SK-N-SH (cell line): Measurements from ENCODE around the gene KMT2E. TPM values are rescaled to one million over a fixed set of nuclear protein-coding genes. Genes with fewer than 3 reads are reported as not detected.
A peak's percentile ranks its signal among the peaks of the same experiment; 100 is the strongest.

Experiments
- CTCF ChIA-PET: fragments of 300-600, 350-600 bp; formaldehyde crosslinking; extraction: SDS; loops from one replicate; lab custom pipeline; 2021; lab: Yijun Ruan, JAX
- POLR2A ChIA-PET: fragments of 350-600 bp; sonication (Branson Sonifier 250); formaldehyde crosslinking; extraction: SDS; loops from one replicate; lab custom pipeline; 2020; ENCODE audit warnings: antibody characterized with exemption, inconsistent platforms; lab: Yijun Ruan, JAX
- DNase-seq: peaks from one replicate; pipeline ENCODE4 v3.0.0; 2012
- H2AFZ ChIP-seq: fragments of 200-600 bp; sonication (generic); 2 replicates; pipeline ENCODE4 v1.8.1; 2016; ENCODE audit warnings: antibody characterized with exemption, mild to moderate bottlenecking, low read depth
- H3F3A ChIP-seq: fragments of 200-600 bp; sonication (generic); replicated peaks from 2 replicates; pipeline ENCODE3; 2016; ENCODE audit warnings: antibody characterized with exemption, mild to moderate bottlenecking; ENCODE audit not compliant: insufficient read depth
- H3K27ac ChIP-seq, 2 experiments: fragments of 200-500 bp in 1 of 2; fragments of 200-600 bp in 1 of 2; sonication (Bioruptor generic) in 1 of 2; sonication (generic), shearing (Covaris generic) in 1 of 2; 2 replicates each; pipeline versions ENCODE4 v1.5.1 to v1.6.1; 2014 to 2016; ENCODE audit warnings: low read depth in 2 of 2, inconsistent platforms in 1 of 2, low read length in 1 of 2, mild to moderate bottlenecking in 1 of 2, mixed read lengths in 1 of 2
- H3K27me3 ChIP-seq: fragments of 200-600 bp; sonication (generic), shearing (Covaris generic); 2 replicates; pipeline ENCODE4 v1.6.1; 2016; ENCODE audit warnings: mixed run types; ENCODE audit not compliant: insufficient read depth
- H3K36me3 ChIP-seq, 2 experiments: fragments of 200-500 bp in 1 of 2; fragments of 200-600 bp in 1 of 2; sonication (Bioruptor generic) in 1 of 2; sonication (generic) in 1 of 2; replicated peaks in 1 of 2; 2 replicates each; pipeline versions ENCODE3 to v1.5.1; 2014 to 2016; ENCODE audit warnings: low read length in 1 of 2, mild to moderate bottlenecking in 1 of 2; ENCODE audit not compliant: insufficient read depth in 2 of 2, control insufficient read depth in 1 of 2
- H3K4me1 ChIP-seq, 2 experiments: fragments of 200-500 bp in 1 of 2; fragments of 200-600 bp in 1 of 2; sonication (Bioruptor generic) in 1 of 2; sonication (generic), shearing (Covaris generic) in 1 of 2; 2 replicates each; pipeline versions ENCODE4 v1.5.1 to v1.6.1; 2014 to 2016; ENCODE audit warnings: low read depth in 1 of 2, low read length in 1 of 2, mixed run types in 1 of 2; ENCODE audit not compliant: insufficient read depth in 2 of 2, control insufficient read depth in 1 of 2
- H3K4me2 ChIP-seq: fragments of 200-600 bp; sonication (generic), shearing (Covaris generic); 2 replicates; pipeline ENCODE4 v1.6.1; 2017; ENCODE audit warnings: mixed run types
- H3K4me3 ChIP-seq, 2 experiments: fragments of 200-500 bp in 1 of 2; fragments of 200-600 bp in 1 of 2; sonication (Bioruptor generic) in 1 of 2; sonication (generic), shearing (Covaris generic) in 1 of 2; 2 replicates each; pipeline versions ENCODE4 v1.5.1 to v1.8.1; 2014 to 2016; ENCODE audit warnings: low read depth in 2 of 2, inconsistent platforms in 1 of 2, low read length in 1 of 2, mild to moderate bottlenecking in 1 of 2, mixed read lengths in 1 of 2, moderate library complexity in 1 of 2
- H3K79me2 ChIP-seq: fragments of 200-600 bp; sonication (generic); 2 replicates; pipeline ENCODE4 v1.8.1; 2017; ENCODE audit warnings: mild to moderate bottlenecking; ENCODE audit not compliant: insufficient read depth
- H3K9ac ChIP-seq: fragments of 200-600 bp; sonication (generic); 2 replicates; pipeline ENCODE4 v1.6.1; 2017; ENCODE audit warnings: mixed run types
- H3K9me2 ChIP-seq: fragments of 200-600 bp; sonication (generic); 2 replicates; pipeline ENCODE4 v1.6.1; 2017; ENCODE audit warnings: mixed run types
- H3K9me3 ChIP-seq: fragments of 200-600 bp; sonication (generic); 2 replicates; pipeline ENCODE4 v1.6.1; 2017; ENCODE audit warnings: mixed run types, mild to moderate bottlenecking, moderate library complexity
- H4K20me1 ChIP-seq: fragments of 200-600 bp; sonication (generic); 2 replicates; pipeline ENCODE4 v1.6.1; 2017; ENCODE audit warnings: mild to moderate bottlenecking, mixed run types; ENCODE audit not compliant: insufficient read depth
- ELF1 ChIP-seq: IDR thresholded peaks from 2 replicates; pipeline ENCODE4 v1.4.0; 2012
- EP300 ChIP-seq, 2 experiments: IDR thresholded peaks; 2 replicates each; pipeline versions ENCODE4 v1.4.0 to v1.6.1; 2012; ENCODE audit warnings: borderline replicate concordance in 1 of 2, low read depth in 1 of 2, low read length in 1 of 2
- EZH2phosphoT487 ChIP-seq: fragments of 200-600 bp; sonication (generic); IDR thresholded peaks from 2 replicates; pipeline ENCODE4 v1.6.1; 2017; ENCODE audit warnings: low read depth, mixed run types, mild to moderate bottlenecking, antibody characterized with exemption, moderate library complexity, borderline replicate concordance
- FOSL2 ChIP-seq: IDR thresholded peaks from 2 replicates; pipeline ENCODE4 v1.4.0; 2012; ENCODE audit warnings: low read depth, mild to moderate bottlenecking, moderate library complexity, borderline replicate concordance
- FOXJ3 ChIP-seq: sonication (generic); formaldehyde crosslinking; IDR thresholded peaks from 2 replicates; pipeline ENCODE4 v1.5.1; 2020; ENCODE audit warnings: mild to moderate bottlenecking, missing genetic modification reagents
- FOXM1 ChIP-seq: IDR thresholded peaks from 2 replicates; pipeline ENCODE4 v1.4.0; 2012; ENCODE audit warnings: low read depth, mild to moderate bottlenecking
- GATA2 ChIP-seq: sonication (generic); formaldehyde crosslinking; IDR thresholded peaks from 2 replicates; pipeline ENCODE4 v1.5.0; 2020; ENCODE audit warnings: mild to moderate bottlenecking, missing genetic modification reagents
- IRF3 ChIP-seq: fragments of 150-350 bp; IDR thresholded peaks from 2 replicates; pipeline ENCODE4 v1.6.1; 2016; ENCODE audit warnings: mild to moderate bottlenecking, low read depth, low read length
- JUND ChIP-seq: IDR thresholded peaks from 2 replicates; pipeline ENCODE4 v1.4.0; 2012
- MAX ChIP-seq: IDR thresholded peaks from 2 replicates; pipeline ENCODE4 v1.4.0; 2012; ENCODE audit warnings: low read depth
- MEF2A ChIP-seq: IDR thresholded peaks from 2 replicates; pipeline ENCODE4 v1.4.0; 2012; ENCODE audit warnings: low read depth, borderline replicate concordance
- MXI1 ChIP-seq: IDR thresholded peaks from 2 replicates; pipeline ENCODE4 v1.6.1; 2012; ENCODE audit warnings: mild to moderate bottlenecking, low read depth, low read length, improper control_type of control experiment
- NFIC ChIP-seq: IDR thresholded peaks from 2 replicates; pipeline ENCODE4 v1.4.0; 2012; ENCODE audit warnings: borderline replicate concordance
- NRF1 ChIP-seq: IDR thresholded peaks from 2 replicates; pipeline ENCODE4 v1.6.1; 2012; ENCODE audit warnings: low read depth, mild to moderate bottlenecking, low read length
- PBX3 ChIP-seq: IDR thresholded peaks from 2 replicates; pipeline ENCODE4; 2012
- POLR2AphosphoS5 ChIP-seq: IDR thresholded peaks from 2 replicates; pipeline ENCODE4 v1.6.1; 2012; ENCODE audit warnings: low read depth, low read length
- RAD21 ChIP-seq: IDR thresholded peaks from 2 replicates; pipeline ENCODE4 v1.6.1; 2012; ENCODE audit warnings: mild to moderate bottlenecking, low read length
- RCOR1 ChIP-seq: fragments of 150-350 bp; IDR thresholded peaks from 2 replicates; pipeline ENCODE4 v1.6.1; 2017; ENCODE audit warnings: antibody characterized with exemption, low read length
- REST ChIP-seq: IDR thresholded peaks from 2 replicates; pipeline ENCODE4 v1.6.1; 2012; ENCODE audit warnings: mild to moderate bottlenecking, low read depth, low read length, moderate library complexity
- RFX5 ChIP-seq: IDR thresholded peaks from 2 replicates; pipeline ENCODE4 v1.6.1; 2012; ENCODE audit warnings: mild to moderate bottlenecking, improper control_type of control experiment, low read length
- RXRA ChIP-seq: IDR thresholded peaks from 2 replicates; pipeline ENCODE4 v1.4.0; 2012; ENCODE audit warnings: low read depth, mild to moderate bottlenecking, borderline replicate concordance
- SIN3A ChIP-seq: IDR thresholded peaks from 2 replicates; pipeline ENCODE4 v1.6.1; 2012; ENCODE audit warnings: low read depth, mild to moderate bottlenecking, low read length, moderate library complexity, borderline replicate concordance
- SMC3 ChIP-seq: IDR thresholded peaks from 2 replicates; pipeline ENCODE4 v1.6.1; 2012; ENCODE audit warnings: low read depth, low read length, improper control_type of control experiment
- TAF1 ChIP-seq: IDR thresholded peaks from 2 replicates; pipeline ENCODE4 v1.6.1; 2012; ENCODE audit warnings: low read depth, mild to moderate bottlenecking, low read length, moderate library complexity, borderline replicate concordance
- TCF12 ChIP-seq: IDR thresholded peaks from 2 replicates; pipeline ENCODE4 v1.4.0; 2012
- TEAD4 ChIP-seq: IDR thresholded peaks from 2 replicates; pipeline ENCODE4 v1.4.0; 2012; ENCODE audit warnings: mild to moderate bottlenecking, borderline replicate concordance; ENCODE audit not compliant: insufficient read depth
- USF1 ChIP-seq: IDR thresholded peaks from 2 replicates; pipeline ENCODE4 v1.4.0; 2012; ENCODE audit warnings: low read depth, borderline replicate concordance
- YY1 ChIP-seq: IDR thresholded peaks from 2 replicates; pipeline ENCODE4 v1.4.0; 2012; ENCODE audit warnings: low read depth, mild to moderate bottlenecking
- WGBS: methylation state at CpG from one replicate; pipeline ENCODE4 v1.1.6; 2017; ENCODE audit warnings: low lambda C conversion rate; 5-methylcytosine and 5-hydroxymethylcytosine counted together
- polyA plus RNA-seq, 3 experiments: library from polyadenylated mRNA; depleted of rRNA; stranded (reverse); fragments of >200 nt; gene quantifications; 2 replicates each; pipeline ENCODE4 v1.2.3, GENCODE V29; 2012

Gene KMT2E
- polyA plus RNA-seq, 1 of the 3 experiments (the other 2 are of a cell fraction) = 6.4 TPM

GRCh38 chr7:104972500-104972899, 41.5 kb upstream of the KMT2E start:
- no peaks in the 10 kb centered on the region for H3K27me3 ChIP-seq
- ChIA-PET POLR2A (interaction anchor here (0.8 kb wide), 1 partner anchor 11 kb away, joined by 3 read pairs; no protein-coding TSS in a partner anchor), CTCF (interaction anchor here (0.9 to 4.8 kb wide), 4 partner anchors 9 to 364 kb away, joined by 3 to 38 read pairs (median 3); no protein-coding TSS in a partner anchor)
- peaks cover 42% of the 10 kb centered on the region for H3F3A ChIP-seq
- H2AFZ ChIP-seq = no peak overlapping the region
- WGBS = 12% methylated on average over 5 of the region's 5 CpGs
- no peak for DNase-seq
- no peak overlapping the region for H3K4me3 ChIP-seq
- H3K4me2 ChIP-seq = peak overlapping the region; percentile 46
- H3K4me1 ChIP-seq = peaks cover 12 to 51% of the 10 kb centered on the region in 2 experiments
- H3K9ac ChIP-seq = peak overlapping the region; percentile 43; the same call in 1 of the 2 replicates
- no peaks in the 10 kb centered on the region for H4K20me1 ChIP-seq
- TF ChIP-seq RCOR1 (no peak), FOSL2 (peak; percentile 83), FOXJ3 (CRISPR knock-in tag) (no peak), RXRA (peak; percentile 44; the same call in 1 of the 2 replicates), SIN3A (no peak), EP300 (IDR thresholded peaks at IDR 0.05; ENCODE audit: borderline replicate concordance in 1 of 2, low read depth in 1 of 2, low read length in 1 of 2) (peak in 1 of 2 experiments; percentile 74; a peak in 1 of 4 replicates), RFX5 (no peak), IRF3 (no peak), PBX3 (peak; percentile 80), MAX (peak; percentile 36; the same call in 1 of the 2 replicates), REST (no peak), MXI1 (no peak), JUND (peak; percentile 70), TEAD4 (peak; percentile 67; the same call in 1 of the 2 replicates), YY1 (no peak), RAD21 (no peak), NFIC (peak; percentile 65; the same call in 1 of the 2 replicates), TAF1 (no peak), EZH2phosphoT487 (no peak), USF1 (no peak), SMC3 (no peak), POLR2AphosphoS5 (peak; percentile 40; the same call in 1 of the 2 replicates), GATA2 (CRISPR knock-in tag) (no peak), ELF1 (no peak), MEF2A (no peak), FOXM1 (no peak), NRF1 (no peak), TCF12 (peak; percentile 80)
- no peaks in the 10 kb centered on the region for H3K9me2 ChIP-seq
- no peaks in the 10 kb centered on the region for H3K79me2 ChIP-seq
- peak overlapping the region in 1 of 2 experiments; percentile 89; a peak in 2 of 4 replicates for H3K27ac ChIP-seq
- H3K9me3 ChIP-seq = no peaks in the 10 kb centered on the region
- H3K36me3 ChIP-seq = no peaks in the 10 kb centered on the region
